HG02763 (cell line): ENCODE measurements around the gene ALS2.

Experiments
- ATAC-seq: cut with Tn5 transposase; IDR thresholded peaks from one replicate; pipeline ENCODE4 v1.9.1; 2021; ENCODE audit warnings: mild to moderate bottlenecking, moderate library complexity; ENCODE audit not compliant: unreplicated experiment

ALS2 gene

GRCh38 chr2:201761101-201761500 lies 19.6 kb downstream of the ALS2 start:
- ATAC-seq: no peak

GRCh38 chr2:201759567-201759966 lies 21.2 kb downstream of the ALS2 start:
- ATAC-seq: no peak

- no peak for ATAC-seq
These were observed 21.9 kb downstream of the ALS2 start for GRCh38 chr2:201758873-201759272.

- ATAC-seq: no peak
These were observed 22.5 kb downstream of the ALS2 start for GRCh38 chr2:201758234-201758633.

GRCh38 chr2:201754717-201755415 lies 25.9 kb downstream of the ALS2 start:
- no peak for ATAC-seq

GRCh38 chr2:201751566-201751965 lies 29.2 kb downstream of the ALS2 start:
- no peak for ATAC-seq

- ATAC-seq: no peak
These were observed 34.2 kb downstream of the ALS2 start for GRCh38 chr2:201746551-201746950.

- no peak for ATAC-seq
These were observed 45.2 kb downstream of the ALS2 start for GRCh38 chr2:201735486-201735885.

- no peak for ATAC-seq
These were observed 46.6 kb downstream of the ALS2 start for GRCh38 chr2:201734111-201734510.

GRCh38 chr2:201733544-201733943 lies 47.2 kb downstream of the ALS2 start:
- no peak for ATAC-seq

GRCh38 chr2:201730651-201731285 lies 50.0 kb downstream of the ALS2 start:
- no peak for ATAC-seq

- no peak for ATAC-seq
These were observed 65.3 kb downstream of the ALS2 start for GRCh38 chr2:201715459-201715858.

- no peak for ATAC-seq
These were observed 68.0 kb downstream of the ALS2 start for GRCh38 chr2:201712726-201713125.

- no peak for ATAC-seq
These were observed 71.0 kb downstream of the ALS2 start for GRCh38 chr2:201709747-201710146.

- ATAC-seq: no peak
These were observed 71.7 kb downstream of the ALS2 start for GRCh38 chr2:201709049-201709448.

GRCh38 chr2:201707753-201708152 lies 73.0 kb downstream of the ALS2 start:
- no peak for ATAC-seq

- no peak for ATAC-seq
These were observed 73.6 kb downstream of the ALS2 start for GRCh38 chr2:201707142-201707541.

GRCh38 chr2:201704536-201704935 lies 76.2 kb downstream of the ALS2 start:
- ATAC-seq: no peak

GRCh38 chr2:201701646-201702045 lies 79.1 kb downstream of the ALS2 start:
- ATAC-seq: no peak

- ATAC-seq: no peak
These were observed 81.3 kb downstream of the ALS2 start for GRCh38 chr2:201699416-201699815.

GRCh38 chr2:201698588-201699226 lies 82.0 kb downstream of the ALS2 start, which contains the start of gene MPP4:
Gene MPP4 (minus strand): TSS chr2:201698644. CDS start chr2:201693954, 4,690 bp downstream.
- no peak for ATAC-seq

- ATAC-seq: no peak
These were observed 82.8 kb downstream of the ALS2 start for GRCh38 chr2:201697899-201698298.
